ENCODE results near the gene EIF6. TPM values are rescaled to one million over a fixed set of nuclear protein-coding genes. Genes with fewer than 3 reads are reported as not detected.

EIF6 gene
- total and polyA plus RNA-seq, 9 of the 15 experiments (the other 6 are each of a cell fraction or from before 2014, with no cell fraction given), result 165 to 832 (median 229) TPM

GRCh38 chr20:35285806-35286076 is 1.2 kb upstream of the EIF6 start (continued):
- TF ChIP-seq CUX1 (CRISPR knock-in tag; IDR thresholded peaks at IDR 0.05) (no peak), YBX1 (IDR thresholded peaks at IDR 0.05) (no peak), JUND (IDR thresholded peaks at IDR 0.05; ENCODE audit: borderline replicate concordance, low read depth, low read length) (peak; percentile 90), JUND (tag; IDR thresholded peaks at IDR 0.05; ENCODE audit: borderline replicate concordance, low read depth, low read length) (peak; percentile 91), OTX1 (CRISPR knock-in tag; IDR thresholded peaks at IDR 0.05) (no peak), TCFL5 (CRISPR knock-in tag; conservative IDR thresholded peaks at IDR 0.05) (no peak), MLLT1 (IDR thresholded peaks at IDR 0.05) (peak in 1 of 2 experiments; percentile 31; a peak in 1 of 4 replicates), ZNF431 (CRISPR knock-in tag; IDR thresholded peaks at IDR 0.05) (no peak), ILF3 (IDR thresholded peaks at IDR 0.05; ENCODE audit: borderline replicate concordance) (no peak), ZNF354B (CRISPR knock-in tag; IDR thresholded peaks at IDR 0.05) (no peak), TRIM28 (IDR thresholded peaks at IDR 0.05) (no peak), FOSL1 (tag; conservative IDR thresholded peaks at IDR 0.05) (peak; percentile 89), NR3C1 (CRISPR knock-in tag; IDR thresholded peaks at IDR 0.05) (no peak), E2F8 (IDR thresholded peaks at IDR 0.05; ENCODE audit: low read depth, partially characterized antibody) (peak; percentile 79), HLTF (IDR thresholded peaks at IDR 0.05) (no peak), ZNF175 (CRISPR knock-in tag; IDR thresholded peaks at IDR 0.05; ENCODE audit: low read depth) (0 out of 2 replicates have a peak, but pooled peaks have one; percentile 1), NCOA6 (IDR thresholded peaks at IDR 0.05) (no peak), PHF20 (IDR thresholded peaks at IDR 0.05; ENCODE audit: partially characterized antibody) (peak; percentile 7), PURB (CRISPR knock-in tag; IDR thresholded peaks at IDR 0.05; ENCODE audit: low read depth) (no peak), ATF2 (CRISPR knock-in tag; IDR thresholded peaks at IDR 0.05) (no peak), POLR2A (conservative IDR thresholded peaks at IDR 0.05) (no peak; the same call in 1 of the 2 replicates), SLC30A9 (CRISPR knock-in tag; IDR thresholded peaks at IDR 0.05) (no peak)

All from K562 (cell line).